Liver (tissue), 9 donors: Measurements from ENCODE around the gene ITPKC. TPM values are rescaled to one million over a fixed set of nuclear protein-coding genes. Genes with fewer than 3 reads are reported as not detected.

ENCODE experiments used
- DNase-seq: peaks from one replicate; pipeline ENCODE4 v3.0.0-alpha.2; 2017; ENCODE audit warnings: low spot score
- H3K27ac ChIP-seq, 2 donors: one replicate each; pipeline ENCODE4 v1.7.0; 2013; ENCODE audit warnings: inconsistent platforms in 2 of 2, low read length in 2 of 2, control low read depth in 1 of 2, low read depth in 1 of 2, mild to moderate bottlenecking in 1 of 2
- H3K27me3 ChIP-seq, 4 donors: one replicate each; pipeline versions ENCODE4 v1.6.1 to v1.7.0; 2013; ENCODE audit warnings: low read length in 3 of 4, inconsistent platforms in 1 of 4, mild to moderate bottlenecking in 1 of 4, moderate library complexity in 1 of 4; ENCODE audit not compliant: control insufficient read depth in 4 of 4, insufficient read depth in 4 of 4
- H3K36me3 ChIP-seq, 4 donors: one replicate each; pipeline versions ENCODE4 v1.6.1 to v1.7.0; 2013; ENCODE audit warnings: low read length in 3 of 4, mild to moderate bottlenecking in 3 of 4, low read depth in 1 of 4, moderate library complexity in 1 of 4; ENCODE audit not compliant: control insufficient read depth in 4 of 4, insufficient read depth in 3 of 4
- H3K4me1 ChIP-seq, 4 donors: one replicate each; pipeline versions ENCODE4 v1.6.1 to v1.7.0; 2013; ENCODE audit warnings: low read length in 3 of 4, mild to moderate bottlenecking in 3 of 4, moderate library complexity in 1 of 4; ENCODE audit not compliant: control insufficient read depth in 4 of 4, insufficient read depth in 4 of 4
- H3K4me3 ChIP-seq, 3 donors: one replicate each; pipeline versions ENCODE4 v1.6.1 to v1.7.0; 2013; ENCODE audit warnings: low read length in 3 of 3, control low read depth in 1 of 3, low read depth in 1 of 3, mild to moderate bottlenecking in 1 of 3
- H3K9ac ChIP-seq, 2 donors: one replicate each; pipeline ENCODE4 v1.7.0; 2013; ENCODE audit warnings: low read length in 2 of 2, mild to moderate bottlenecking in 2 of 2, moderate library complexity in 2 of 2, control low read depth in 1 of 2, low read depth in 1 of 2
- H3K9me3 ChIP-seq, 4 donors: one replicate each; pipeline versions ENCODE4 v1.6.1 to v1.7.0; 2013; ENCODE audit warnings: low read length in 3 of 4; ENCODE audit not compliant: control insufficient read depth in 4 of 4
- CTCF ChIP-seq: fragments of 150-350 bp; IDR thresholded peaks from 2 replicates; pipeline ENCODE4 v1.5.1; 2017; ENCODE audit warnings: improper control_type of control experiment, low read depth, low read length; ENCODE audit not compliant: missing input control
- EGR1 ChIP-seq, 2 donors: IDR thresholded peaks; 2 replicates each; pipeline ENCODE4 v1.6.1; 2016 to 2018; ENCODE audit warnings: antibody characterized with exemption in 2 of 2, low read depth in 2 of 2
- FOXA1 ChIP-seq: IDR thresholded peaks from 2 replicates; pipeline ENCODE4 v1.6.1; 2016; ENCODE audit warnings: antibody characterized with exemption
- FOXA2 ChIP-seq: IDR thresholded peaks from 2 replicates; pipeline ENCODE4 v1.6.1; 2016; ENCODE audit warnings: antibody characterized with exemption
- GABPA ChIP-seq, 2 donors: IDR thresholded peaks in 1 of 2; conservative IDR thresholded peaks in 1 of 2; 2 replicates each; pipeline ENCODE4 v1.6.1; 2016; ENCODE audit warnings: antibody characterized with exemption in 2 of 2, mild to moderate bottlenecking in 1 of 2, moderate library complexity in 1 of 2
- HNF4A ChIP-seq, 2 donors: conservative IDR thresholded peaks; 2 replicates each; pipeline ENCODE4 v1.6.1; 2016; ENCODE audit warnings: antibody characterized with exemption in 2 of 2, mild to moderate bottlenecking in 2 of 2
- HNF4G ChIP-seq: IDR thresholded peaks from 2 replicates; pipeline ENCODE4 v1.6.1; 2016; ENCODE audit warnings: antibody characterized with exemption
- JUND ChIP-seq, 2 donors: IDR thresholded peaks; 2 replicates each; pipeline ENCODE4 v1.6.1; 2016; ENCODE audit warnings: antibody characterized with exemption in 2 of 2
- MAX ChIP-seq: IDR thresholded peaks from 2 replicates; pipeline ENCODE4 v1.6.1; 2016; ENCODE audit warnings: antibody characterized with exemption
- NR2F2 ChIP-seq: IDR thresholded peaks from 2 replicates; pipeline ENCODE4 v1.6.1; 2016; ENCODE audit warnings: antibody characterized with exemption
- RAD21 ChIP-seq, 2 donors: IDR thresholded peaks; 2 replicates each; pipeline ENCODE4 v1.6.1; 2016; ENCODE audit warnings: antibody characterized with exemption in 2 of 2, mild to moderate bottlenecking in 2 of 2
- REST ChIP-seq: IDR thresholded peaks from 2 replicates; pipeline ENCODE4 v1.6.1; 2016; ENCODE audit warnings: antibody characterized with exemption, mild to moderate bottlenecking
- RXRA ChIP-seq, 2 donors: IDR thresholded peaks; 2 replicates each; pipeline ENCODE4 v1.6.1; 2017 to 2018; ENCODE audit warnings: antibody characterized with exemption in 2 of 2, mild to moderate bottlenecking in 1 of 2
- SP1 ChIP-seq: IDR thresholded peaks from 2 replicates; pipeline ENCODE4 v1.6.1; 2018; ENCODE audit warnings: antibody characterized with exemption, mild to moderate bottlenecking
- TAF1 ChIP-seq: conservative IDR thresholded peaks from 2 replicates; pipeline ENCODE4 v1.6.1; 2016; ENCODE audit warnings: antibody characterized with exemption, mild to moderate bottlenecking
- YY1 ChIP-seq: IDR thresholded peaks from 2 replicates; pipeline ENCODE4 v1.6.1; 2016; ENCODE audit warnings: antibody characterized with exemption, mild to moderate bottlenecking
- WGBS: extraction: QIAGEN DNeasy Blood & Tissue Kit; methylation state at CpG from one replicate; pipeline ENCODE4 v1.1.7; 2013; 5-methylcytosine and 5-hydroxymethylcytosine counted together
- polyA plus RNA-seq, 2 donors: library from polyadenylated mRNA; stranded (reverse) in 1 of 2; unstranded in 1 of 2; fragments of 200-250 nt in 1 of 2; fragments of >200 nt in 1 of 2; fragmentation: Nextera tagmentation in 1 of 2; extraction: Ambion mirVana in 1 of 2; gene quantifications; one replicate each; pipeline versions ENCODE4 v1.2.1 to v1.2.3, GENCODE V29; 2013 to 2015
- total RNA-seq, 2 donors: library from RNA; depleted of rRNA; stranded (reverse); fragments of >200 nt; gene quantifications; one replicate each; pipeline ENCODE4 v1.2.3, GENCODE V29; 2014
- donor health status: healthy.
- donor health status: healthy.
- donor health status: healthy.
- donor health status: healthy.
- donor health status: healthy.

Gene ITPKC
- total and polyA plus RNA-seq, 4 donors = 4.2 to 12.5 (median 7.7) TPM

GRCh38 chr19:40682431-40682964 lies 34.4 kb upstream of the ITPKC start:
- peaks cover 2 to 19% (median 4%) of the 10 kb centered on the region in 4 donors for H3K36me3 ChIP-seq

GRCh38 chr19:40683437-40683836 lies 33.5 kb upstream of the ITPKC start:
- Histone ChIP-seq H3K36me3 (peaks cover 0 to 12% (median 3%) of the 10 kb centered on the region in 4 donors), H3K27me3 (no peaks in the 10 kb centered on the region), H3K27ac (no peak overlapping the region), H3K9ac (no peak overlapping the region), H3K9me3 (no peaks in the 10 kb centered on the region), H3K4me3 (no peak overlapping the region), H3K4me1 (no peaks in the 10 kb centered on the region)
- DNase-seq = no peak
- 90% methylated on average over 9 of the region's 9 CpGs for WGBS
- TF ChIP-seq FOXA2 (no peak), NR2F2 (no peak), FOXA1 (no peak), REST (no peak), GABPA (IDR thresholded peaks at IDR 0.05 in 1 of 2, conservative IDR thresholded peaks at IDR 0.05 in 1 of 2) (no peak), TAF1 (no peak), JUND (IDR thresholded peaks at IDR 0.05) (no peak), MAX (no peak), HNF4G (no peak), YY1 (no peak), RAD21 (IDR thresholded peaks at IDR 0.05) (no peak), EGR1 (IDR thresholded peaks at IDR 0.05; ENCODE audit: low read depth in 2 of 2) (no peak), RXRA (IDR thresholded peaks at IDR 0.05) (no peak)

More at GRCh38 chr19:40682431-40682964, 34.4 kb upstream of the ITPKC start:
- H3K4me1 ChIP-seq = no peaks in the 10 kb centered on the region
- no peaks in the 10 kb centered on the region for H3K9me3 ChIP-seq
- WGBS = 95% methylated on average over 18 of the region's 18 CpGs
- H3K4me3 ChIP-seq = no peak overlapping the region
- no peak for TF ChIP-seq SP1
- TF ChIP-seq HNF4A (conservative IDR thresholded peaks at IDR 0.05) = no peak
- no peak for TF ChIP-seq RAD21 (IDR thresholded peaks at IDR 0.05)
- TF ChIP-seq JUND (IDR thresholded peaks at IDR 0.05) = no peak
- H3K9ac ChIP-seq = no peak overlapping the region
- H3K27ac ChIP-seq = no peak overlapping the region
- no peaks in the 10 kb centered on the region for H3K27me3 ChIP-seq
- no peak for DNase-seq

- no peaks in the 10 kb centered on the region for H3K4me1 ChIP-seq
- no peaks in the 10 kb centered on the region for H3K27me3 ChIP-seq
- 96% methylated on average over 32 of the region's 32 CpGs for WGBS
- no peak overlapping the region for H3K4me3 ChIP-seq
- peaks cover 0 to 12% (median 3%) of the 10 kb centered on the region in 4 donors for H3K36me3 ChIP-seq
- H3K9ac ChIP-seq = no peak overlapping the region
- H3K27ac ChIP-seq = no peak overlapping the region
- no peak for DNase-seq
- no peaks in the 10 kb centered on the region for H3K9me3 ChIP-seq
- no peak for TF ChIP-seq REST
- TF ChIP-seq NR2F2 = no peak
- no peak for TF ChIP-seq SP1
- TF ChIP-seq TAF1 = no peak
- TF ChIP-seq GABPA (IDR thresholded peaks at IDR 0.05 in 1 of 2, conservative IDR thresholded peaks at IDR 0.05 in 1 of 2) = no peak
- no peak for TF ChIP-seq MAX
- TF ChIP-seq CTCF = no peak
- no peak for TF ChIP-seq HNF4G
- no peak for TF ChIP-seq FOXA2
- TF ChIP-seq YY1 = no peak
- no peak for TF ChIP-seq EGR1 (IDR thresholded peaks at IDR 0.05; ENCODE audit: low read depth in 2 of 2)
- TF ChIP-seq JUND (IDR thresholded peaks at IDR 0.05) = no peak
These were observed 32.6 kb upstream of the ITPKC start for GRCh38 chr19:40684280-40684679.
